ENCODE measurements around the gene DENND2C.
"Not testable (repeated sequence)": the region's sequence is repeated elsewhere in the genome, so short reads cannot be mapped to it uniquely, and the experiment has no call there.

The DENND2C gene

DNA sequence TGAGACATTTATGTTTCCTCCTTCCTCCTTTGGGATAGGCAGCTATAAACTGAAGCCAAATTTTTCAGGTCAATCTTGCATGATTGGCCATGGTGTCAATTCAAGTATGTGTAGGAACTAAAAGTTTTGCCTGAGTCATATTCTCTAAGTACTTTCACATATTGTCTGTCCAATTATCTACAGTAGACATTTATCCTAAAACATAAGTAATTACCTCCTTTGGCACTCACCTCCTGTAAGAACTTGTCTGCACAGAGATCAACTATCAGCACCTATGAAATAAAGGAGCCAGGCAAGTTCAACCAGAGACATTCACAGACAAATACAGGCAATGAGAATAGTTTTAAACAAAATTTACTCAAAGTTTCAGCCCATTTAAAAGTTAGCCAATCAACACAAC is 74.2 kb downstream of the DENND2C start:
- DNase-seq = no peak

GRCh38 chr1:114594046-114594445 is 75.8 kb downstream of the DENND2C start:
- no peak for DNase-seq

GRCh38 chr1:114589122-114589521 is 80.7 kb downstream of the DENND2C start:
- no peak for DNase-seq

DNA sequence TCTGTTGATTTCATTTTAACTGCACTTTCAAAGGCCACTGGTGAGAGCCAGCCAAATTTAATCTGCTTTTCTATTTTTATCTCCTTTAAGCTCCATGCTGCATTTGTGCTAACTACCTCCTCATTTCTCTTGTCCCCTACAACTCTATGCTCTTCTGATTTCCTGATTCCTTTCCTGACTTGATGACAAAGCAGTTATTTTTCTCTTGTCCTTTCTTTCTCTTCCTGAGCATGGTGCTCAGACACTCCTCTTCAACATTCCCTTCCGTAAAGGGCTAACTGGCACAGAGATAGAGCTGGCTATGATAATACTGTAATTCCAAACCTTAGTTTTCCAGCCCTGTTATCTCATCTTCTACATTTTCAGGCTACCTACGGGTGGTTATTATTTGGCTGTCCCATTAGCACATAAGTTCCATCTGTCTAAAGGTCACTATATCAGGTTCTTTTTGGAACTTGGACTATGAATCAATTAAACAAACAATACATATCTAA is 81.6 kb downstream of the DENND2C start:
- DNase-seq = no peak

- DNase-seq = no peak
These were observed 82.5 kb downstream of the DENND2C start for GRCh38 chr1:114587203-114587991.

- DNase-seq = no peak
These were observed 83.3 kb downstream of the DENND2C start for GRCh38 chr1:114586513-114587047.

GRCh38 chr1:114585231-114585630 is 84.6 kb downstream of the DENND2C start:
- no peak for DNase-seq

DNA sequence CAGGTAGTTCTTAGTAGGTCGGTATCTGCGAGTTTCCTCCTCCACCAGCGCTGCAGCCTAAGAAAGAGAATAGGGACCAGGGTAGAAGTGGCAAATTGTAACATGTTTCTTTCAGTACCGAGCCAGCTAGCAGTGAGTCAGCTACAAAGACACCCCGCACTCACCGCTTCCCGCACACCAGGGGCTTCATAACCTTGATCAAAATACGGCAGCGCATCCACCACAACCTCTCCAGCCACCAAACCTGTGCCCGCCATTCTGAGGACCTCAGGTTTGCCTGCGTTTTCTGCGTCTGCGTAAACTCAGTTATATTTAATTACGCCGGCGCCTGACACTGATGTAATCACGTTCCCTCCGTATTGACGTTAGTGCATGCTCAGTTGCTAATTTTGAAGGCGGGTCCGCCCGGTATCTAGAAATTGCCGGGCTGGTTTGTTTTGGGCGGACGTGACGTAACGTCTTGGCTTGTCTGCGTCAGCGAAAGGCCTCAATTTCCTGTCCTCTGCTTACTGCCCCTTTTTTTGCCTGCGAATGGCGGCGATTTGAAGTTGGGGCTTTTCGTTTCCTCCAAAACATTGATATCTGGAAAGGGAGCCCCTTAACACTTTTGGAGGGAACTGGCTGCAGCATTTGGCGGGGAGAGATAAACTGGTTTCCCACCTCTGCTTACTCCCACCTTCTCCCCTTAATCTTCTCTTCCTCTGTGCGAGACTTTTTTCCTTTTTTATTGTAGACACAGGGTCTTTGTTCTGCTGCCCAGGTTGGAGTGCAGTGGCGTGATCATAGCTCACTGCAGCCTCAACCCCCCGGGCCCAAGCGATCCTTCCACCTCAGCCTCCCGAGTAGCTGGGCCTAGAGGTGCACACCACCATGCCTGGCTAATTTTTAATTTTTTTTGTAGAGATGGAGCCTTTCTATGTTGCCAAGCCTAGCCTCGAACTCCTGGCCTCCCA is 88.2 kb downstream of the DENND2C start, which contains the start of gene BCAS2:
TSS of gene BCAS2 (minus strand) at position 281 of the 953 bp plus-strand sequence. CDS start at position 257, 24 bp downstream.
- DNase-seq = peak; percentile 94

- no peak for DNase-seq
These were observed 95.5 kb downstream of the DENND2C start for GRCh38 chr1:114574365-114574764.

GRCh38 chr1:114564141-114564540 is 105.7 kb downstream of the DENND2C start:
- no peak for DNase-seq

- not testable (repeated sequence) for DNase-seq
These were observed 106.8 kb downstream of the DENND2C start for GRCh38 chr1:114562978-114563510.

DNA sequence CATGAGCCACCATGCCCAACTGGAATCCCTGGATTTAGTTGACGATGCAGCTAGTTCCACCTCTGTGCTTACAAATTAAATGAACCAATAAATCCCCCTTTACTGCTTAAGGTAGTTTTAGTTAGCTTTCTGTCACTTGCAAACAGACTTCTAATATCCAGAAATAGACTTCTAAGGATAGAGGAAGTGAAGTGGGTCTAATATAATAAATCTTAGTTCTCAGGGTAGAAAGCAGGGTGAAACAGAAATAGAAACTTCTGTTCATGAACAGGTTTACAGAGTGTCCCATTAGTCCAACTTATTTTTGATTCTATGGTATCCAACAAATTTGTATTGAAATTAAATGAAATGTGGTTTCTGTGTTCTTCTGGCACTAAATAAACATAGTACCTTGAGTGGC is 108.5 kb downstream of the DENND2C start:
- no peak for DNase-seq

DNA sequence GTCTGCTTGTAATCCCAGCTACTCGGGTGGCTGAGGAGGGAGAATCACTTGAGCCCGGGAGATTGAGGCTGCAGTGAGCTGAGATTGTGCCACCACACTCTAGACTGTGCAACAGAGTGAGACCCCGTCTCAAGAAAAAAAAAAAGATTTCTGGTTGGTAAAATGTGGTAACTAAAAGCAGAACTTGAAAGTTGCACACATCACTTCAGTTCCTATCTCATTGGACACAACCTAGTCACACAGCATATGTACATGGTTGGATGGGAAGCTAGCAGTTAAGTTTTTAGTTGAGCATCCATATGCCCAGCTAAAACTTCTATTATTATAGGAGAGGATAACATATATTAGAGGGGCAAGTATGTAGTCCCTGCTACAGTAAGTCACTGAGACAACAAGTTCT is 110.5 kb downstream of the DENND2C start:
- no peak for DNase-seq

GRCh38 chr1:114558544-114558943 is 111.3 kb downstream of the DENND2C start:
- no peak for DNase-seq

- no peak for DNase-seq
These were observed 115.3 kb downstream of the DENND2C start for GRCh38 chr1:114554577-114554976.

DNA sequence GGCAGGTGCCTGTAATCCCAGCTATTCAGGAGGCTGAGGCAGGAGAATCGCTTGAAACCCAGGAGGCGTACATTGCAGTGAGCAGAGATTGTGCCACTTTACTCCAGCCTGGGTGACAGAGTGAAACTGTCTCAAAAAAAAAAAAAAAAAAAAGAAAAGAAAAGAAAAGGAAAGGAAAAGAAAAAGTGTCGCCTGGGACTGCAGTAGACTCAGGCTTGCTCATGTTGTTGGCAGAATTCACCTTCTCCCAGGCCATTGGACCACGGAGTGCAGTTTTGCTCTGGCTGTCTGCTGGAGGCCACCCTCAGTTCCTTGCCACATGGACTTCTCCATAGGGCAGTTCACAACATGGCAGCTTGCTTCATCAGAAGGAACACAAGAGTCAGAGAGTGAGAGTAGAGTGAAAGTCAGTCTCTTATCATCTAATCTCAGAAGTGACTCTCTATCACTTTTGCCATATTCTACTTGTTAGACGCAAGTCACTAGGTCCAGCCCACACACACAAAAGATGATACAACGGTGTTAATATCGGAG is 117.7 kb downstream of the DENND2C start:
- DNase-seq = no peak

GRCh38 chr1:114551400-114551799 is 118.4 kb downstream of the DENND2C start:
- no peak for DNase-seq

DNA sequence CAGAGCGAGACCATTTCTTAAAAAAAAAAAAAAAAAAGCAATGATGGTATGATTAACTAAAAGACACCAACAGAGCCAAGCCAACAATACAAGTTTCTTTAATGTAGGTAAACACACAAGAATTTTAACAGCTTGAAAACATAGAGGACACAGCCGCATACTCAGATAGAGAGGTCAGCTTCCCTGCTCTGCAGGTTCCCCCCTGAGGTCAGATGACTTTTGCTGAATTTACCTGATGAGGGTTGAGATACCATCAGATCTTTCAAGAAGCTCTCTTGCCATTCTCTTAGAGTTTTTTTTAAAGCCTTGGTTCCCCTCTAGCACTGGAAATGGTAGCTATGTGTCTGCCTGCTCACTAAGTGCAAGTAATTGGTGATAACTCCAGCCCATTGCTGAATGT is 119.5 kb downstream of the DENND2C start:
- no peak for DNase-seq

GRCh38 chr1:114549137-114549536 is 120.7 kb downstream of the DENND2C start:
- DNase-seq = no peak

GRCh38 chr1:114547076-114547475 is 122.8 kb downstream of the DENND2C start:
- no peak for DNase-seq

GRCh38 chr1:114545796-114546195 is 124.1 kb downstream of the DENND2C start:
- DNase-seq = no peak

DNA sequence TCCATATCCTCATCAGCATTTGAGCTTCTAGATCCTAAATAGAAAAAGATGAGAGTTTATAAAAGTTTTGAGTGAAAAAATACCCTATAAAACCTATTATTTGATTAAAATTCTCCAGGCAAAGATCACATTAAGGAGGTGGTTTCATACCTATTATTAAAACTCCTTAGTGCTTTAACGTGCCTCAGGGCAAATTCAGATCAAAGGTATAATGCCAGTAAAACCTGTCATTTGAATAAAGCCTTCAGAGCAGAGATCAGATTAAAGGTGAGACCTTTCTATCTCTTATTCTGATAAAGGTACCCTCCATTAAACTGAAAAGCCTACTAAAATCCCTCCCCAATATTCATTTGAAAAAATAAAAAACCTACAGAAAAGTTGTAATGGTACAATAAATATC is 124.5 kb downstream of the DENND2C start:
- DNase-seq = no peak

GRCh38 chr1:114540821-114541220 is 129.0 kb downstream of the DENND2C start:
- no peak for DNase-seq
